Ishikawa (cell line): ENCODE data around the gene SH2D3C.

Source experiments
- CEBPB ChIP-seq: IDR thresholded peaks from 2 replicates; pipeline ENCODE4 v1.6.1; 2012
- CREB1 ChIP-seq: IDR thresholded peaks from 2 replicates; pipeline ENCODE4 v1.6.1; 2012; ENCODE audit warnings: low read depth
- EGR1 ChIP-seq: IDR thresholded peaks from 2 replicates; pipeline ENCODE4 v1.6.1; 2012
- EP300 ChIP-seq: IDR thresholded peaks from 2 replicates; pipeline ENCODE4 v1.6.1; 2012; ENCODE audit warnings: borderline replicate concordance
- FOXM1 ChIP-seq: IDR thresholded peaks from 2 replicates; pipeline ENCODE4 v1.6.1; 2012; ENCODE audit warnings: low read depth, borderline replicate concordance
- MAX ChIP-seq: IDR thresholded peaks from 2 replicates; pipeline ENCODE4 v1.6.1; 2012
- NFIC ChIP-seq: IDR thresholded peaks from 2 replicates; pipeline ENCODE4 v1.6.1; 2012
- RAD21 ChIP-seq: IDR thresholded peaks from 2 replicates; pipeline ENCODE4 v1.6.1; 2012; ENCODE audit warnings: low read depth
- REST ChIP-seq: IDR thresholded peaks from 2 replicates; pipeline ENCODE4 v1.6.1; 2012; ENCODE audit warnings: low read depth, mild to moderate bottlenecking
- TAF1 ChIP-seq: IDR thresholded peaks from 2 replicates; pipeline ENCODE4 v1.6.1; 2012; ENCODE audit warnings: low read depth, mild to moderate bottlenecking
- TCF12 ChIP-seq: IDR thresholded peaks from 2 replicates; pipeline ENCODE4 v1.6.1; 2012; ENCODE audit warnings: low read depth
- TEAD4 ChIP-seq: IDR thresholded peaks from 2 replicates; pipeline ENCODE4 v1.6.1; 2012
- USF1 ChIP-seq: IDR thresholded peaks from 2 replicates; pipeline ENCODE4 v1.6.1; 2012
- YY1 ChIP-seq: IDR thresholded peaks from 2 replicates; pipeline ENCODE4 v1.6.1; 2012; ENCODE audit warnings: low read depth
- ZBTB7A ChIP-seq: IDR thresholded peaks from 2 replicates; pipeline ENCODE4 v1.6.1; 2012; ENCODE audit warnings: low read depth

SH2D3C gene

GRCh38 chr9:127778280-127779135 lies at the start of gene SH2D3C:
Gene SH2D3C (minus strand): TSS chr9:127778666. CDS start chr9:127778627, 39 bp downstream.
- TF ChIP-seq REST: no peak

GRCh38 chr9:127826253-127826913 lies 47.9 kb upstream of the SH2D3C start:
- TF ChIP-seq FOXM1 (no peak), USF1 (no peak), TEAD4 (no peak), YY1 (no peak), EP300 (no peak), EGR1 (no peak), CEBPB (no peak), NFIC (no peak), MAX (no peak), REST (no peak), CREB1 (no peak), RAD21 (no peak), TCF12 (no peak), ZBTB7A (no peak), TAF1 (no peak)

- TF ChIP-seq MAX (no peak), EP300 (no peak), CREB1 (no peak), REST (no peak), RAD21 (peak; percentile 30; the same call in 1 of the 2 replicates), FOXM1 (no peak), USF1 (no peak), ZBTB7A (0 out of 2 replicates have a peak, but pooled peaks have one; percentile 37), YY1 (no peak), CEBPB (no peak), TEAD4 (no peak), TCF12 (no peak), EGR1 (no peak), NFIC (peak; percentile 50; the same call in 1 of the 2 replicates), TAF1 (no peak)
These were observed 47.0 kb upstream of the SH2D3C start for GRCh38 chr9:127825319-127826051.

GRCh38 chr9:127822108-127822507 lies 43.6 kb upstream of the SH2D3C start:
- TF ChIP-seq REST (no peak), USF1 (no peak), CREB1 (no peak), TEAD4 (no peak), YY1 (no peak), ZBTB7A (no peak), TAF1 (no peak), TCF12 (no peak), CEBPB (no peak), FOXM1 (no peak), MAX (no peak), RAD21 (no peak), NFIC (no peak), EP300 (no peak), EGR1 (no peak)
